NOMO-1 (cell line): ENCODE measurements around the gene PSD4.

ENCODE experiments used
- DNase-seq, 2 experiments: peaks; one replicate each; lab custom pipeline; 2025; ENCODE audit not compliant: unreplicated experiment in 2 of 2; lab: John Stamatoyannopoulos, UW

The PSD4 gene

DNA sequence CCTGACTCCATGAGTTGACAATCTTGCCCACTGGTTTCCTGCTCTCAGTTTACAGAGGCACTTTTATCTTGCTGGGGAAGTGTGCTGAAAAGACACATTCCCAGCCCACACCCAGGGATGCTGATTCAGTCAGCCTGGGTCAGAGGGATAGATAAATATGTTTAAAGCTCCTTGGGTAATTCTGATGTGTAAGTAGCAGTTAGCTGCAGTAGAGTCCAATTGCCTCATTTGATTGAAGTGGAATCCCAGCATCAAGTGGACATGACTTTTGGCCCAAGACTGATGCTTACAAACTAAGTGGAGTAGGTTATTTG lies 29.4 kb downstream of the PSD4 start:
- DNase-seq: no peak

DNA sequence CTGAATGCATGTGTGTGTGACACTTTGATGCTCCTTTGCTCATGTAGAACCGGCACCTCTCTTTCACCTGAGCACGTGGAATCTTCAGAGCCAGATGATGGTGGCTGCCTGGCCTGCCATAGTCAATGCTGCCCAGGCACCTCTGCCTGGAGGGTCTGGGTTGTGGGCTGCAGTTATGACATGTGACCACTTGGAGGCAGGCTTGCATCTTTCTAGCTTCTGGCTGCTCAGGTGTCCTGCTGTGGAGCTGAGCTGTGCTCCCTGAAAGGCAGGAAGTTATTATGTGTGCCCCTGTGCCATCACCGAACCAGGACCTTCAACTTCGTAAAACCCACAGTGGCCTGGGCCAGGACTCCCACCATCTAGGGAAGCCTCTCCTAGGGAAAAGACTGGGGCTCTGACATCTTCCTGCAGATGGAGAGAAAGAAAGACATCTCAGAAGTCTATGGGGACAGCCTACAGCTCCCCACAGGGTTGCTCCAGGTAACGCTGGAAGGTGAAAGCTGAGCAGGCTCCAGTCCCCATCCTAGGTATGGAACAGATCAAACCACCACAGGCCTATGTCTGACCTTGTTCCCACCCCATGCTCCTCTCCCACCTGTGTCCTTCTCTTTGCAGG lies 30.2 kb downstream of the PSD4 start:
- peak; percentile 47 to 51 for DNase-seq

DNA sequence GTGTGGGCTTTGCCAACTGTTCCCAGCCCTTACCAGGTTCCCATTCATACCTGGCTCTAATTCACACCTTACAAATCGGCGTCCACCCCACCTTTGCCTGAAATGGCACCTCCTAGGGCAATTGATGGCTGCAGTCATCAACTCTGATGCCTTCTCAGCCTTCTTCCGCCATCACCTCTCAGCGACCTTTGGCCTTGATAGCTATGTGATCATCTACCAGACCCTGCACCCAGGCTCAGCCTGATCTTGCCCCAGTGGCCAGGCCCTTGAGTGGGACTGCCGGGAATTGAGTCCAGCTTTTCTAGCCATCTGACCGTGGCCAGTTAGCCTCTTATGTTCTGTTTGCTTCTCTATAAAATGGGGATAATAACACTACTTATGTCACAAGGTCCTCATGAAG lies 32.5 kb downstream of the PSD4 start:
- DNase-seq: no peak

DNA sequence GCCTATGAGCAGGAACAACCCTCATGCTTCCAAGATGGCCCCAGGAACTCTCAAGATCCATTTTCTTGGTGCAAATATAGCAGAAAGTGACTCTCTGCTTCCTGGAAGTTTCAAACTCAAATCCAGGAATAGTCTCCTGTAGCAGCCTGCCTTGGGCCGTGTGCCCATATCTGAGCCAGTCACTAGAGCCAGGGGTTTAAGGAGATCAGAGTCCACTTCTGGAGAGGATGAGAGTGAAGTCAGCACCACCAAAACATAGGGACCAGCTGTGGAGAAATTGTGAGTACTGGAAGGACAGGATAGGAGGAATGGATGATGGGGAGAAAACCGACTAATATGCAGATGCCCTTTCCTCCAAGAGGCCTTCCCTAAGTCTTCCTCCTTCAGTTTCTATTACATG lies 33.2 kb downstream of the PSD4 start:
- DNase-seq: no peak

DNA sequence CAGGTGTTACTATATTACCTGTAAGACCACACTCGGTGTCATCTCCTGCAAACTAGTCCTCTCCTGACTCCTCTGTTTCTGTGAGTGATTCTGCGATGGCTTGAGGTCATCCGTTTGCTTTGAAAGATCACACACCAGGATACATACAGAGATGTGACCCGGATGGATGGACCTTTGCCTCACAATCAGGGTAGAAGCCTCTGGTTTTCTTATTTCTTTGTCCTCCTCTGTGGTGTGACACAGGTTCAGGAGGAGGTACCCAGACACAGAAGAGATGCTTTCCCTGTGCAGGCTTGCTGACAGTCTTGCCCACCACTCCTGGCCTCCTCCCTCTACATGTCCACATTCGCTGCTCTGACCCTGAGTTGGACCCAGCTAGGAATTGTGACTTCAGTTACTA lies 34.6 kb downstream of the PSD4 start:
- DNase-seq: no peak

DNA sequence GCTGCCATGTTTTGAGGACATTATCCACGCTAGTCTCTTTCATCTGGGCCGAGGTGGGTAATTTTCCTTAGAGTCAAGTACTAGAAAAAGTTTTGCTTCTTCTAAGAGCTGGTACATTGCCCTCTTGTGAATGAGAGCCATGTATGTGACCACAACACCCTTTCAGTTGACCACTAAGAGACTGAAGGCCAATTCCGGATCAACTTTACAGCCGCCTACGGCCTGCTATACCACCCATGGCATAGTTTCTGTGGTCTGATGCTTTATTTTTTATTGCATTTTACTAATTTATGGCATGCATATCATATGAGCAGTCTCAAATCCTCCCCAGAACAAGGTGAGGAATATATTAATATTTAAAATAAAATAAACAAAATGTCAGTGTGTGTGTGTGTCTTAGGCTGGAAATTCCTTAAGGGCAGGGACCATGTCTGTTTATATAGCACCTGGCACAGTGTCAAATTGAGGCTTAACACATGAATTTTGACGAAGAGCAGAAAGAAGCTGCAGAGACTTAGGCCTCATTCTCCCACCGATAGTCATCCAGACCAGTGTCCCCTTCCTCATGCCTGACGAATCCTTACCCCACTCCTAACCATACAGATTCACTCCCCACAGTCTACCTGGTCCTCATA lies 35.4 kb downstream of the PSD4 start:
- DNase-seq: no peak

DNA sequence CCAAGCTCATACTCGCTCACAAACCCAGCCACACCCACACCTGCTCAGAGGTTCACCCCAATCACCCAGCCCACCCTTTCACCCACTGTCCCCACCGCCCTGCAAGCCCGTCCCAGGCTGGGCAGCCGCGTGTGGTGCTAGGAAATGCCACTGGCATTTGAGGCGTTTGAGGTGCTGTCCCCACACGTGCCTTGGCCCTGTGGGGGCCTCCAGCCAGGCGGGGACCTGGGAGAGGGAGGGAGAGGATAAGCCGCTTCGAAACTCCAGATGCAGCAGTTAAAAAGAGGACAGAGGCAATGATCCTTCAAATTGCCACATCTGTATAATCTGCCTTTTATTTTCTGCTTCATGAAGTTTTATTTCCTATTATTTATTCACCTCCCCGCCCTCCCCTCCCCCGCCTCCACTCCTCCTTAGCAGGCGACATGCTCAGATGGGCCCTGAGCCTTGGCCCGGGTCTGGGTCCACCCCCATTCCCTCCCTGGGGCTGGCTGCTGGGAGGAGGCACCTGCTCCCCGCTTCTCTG lies 35.9 kb downstream of the PSD4 start:
- no peak for DNase-seq

DNA sequence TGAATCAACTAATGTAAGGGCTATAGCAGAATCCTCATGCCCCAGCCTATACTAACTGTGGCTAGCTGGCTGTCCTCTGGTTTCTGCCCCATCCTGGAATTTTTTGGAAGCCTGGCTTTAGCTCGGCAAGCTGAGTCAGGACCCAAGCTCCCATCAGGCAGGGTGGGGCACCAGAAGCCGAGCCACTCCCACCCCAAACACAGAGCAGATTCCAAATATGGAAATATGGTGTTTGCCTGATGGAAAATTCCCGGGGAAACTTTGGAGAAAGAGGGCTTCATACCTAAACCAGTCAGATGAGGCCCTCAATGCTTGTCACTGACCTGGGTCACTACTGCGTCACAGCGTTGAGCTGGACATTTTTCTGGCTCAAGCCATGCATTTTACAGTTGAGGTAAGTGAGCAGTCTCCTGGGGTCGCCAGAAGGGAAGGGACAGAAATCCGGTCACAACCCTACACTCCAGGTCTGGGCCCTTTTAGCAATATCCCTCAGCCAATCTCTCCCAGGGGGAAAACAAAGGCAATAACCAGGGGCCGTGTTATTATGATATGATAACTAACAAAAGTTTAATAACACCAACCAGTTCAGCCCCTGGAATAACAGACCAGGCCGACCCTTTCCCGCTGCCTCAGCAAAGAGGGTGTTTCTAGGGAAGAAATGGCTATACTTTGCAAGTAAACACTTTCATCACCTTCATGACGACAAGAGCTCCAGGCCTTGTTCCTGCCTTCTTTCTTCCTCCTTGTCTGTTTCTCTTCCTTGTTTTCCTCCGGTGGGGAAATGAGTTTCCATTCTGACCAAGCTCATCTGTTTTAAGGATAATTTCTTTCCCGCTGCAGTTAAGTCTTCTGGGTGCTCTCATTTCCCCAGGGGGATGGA lies 37.7 kb downstream of the PSD4 start:
- no peak for DNase-seq

DNA sequence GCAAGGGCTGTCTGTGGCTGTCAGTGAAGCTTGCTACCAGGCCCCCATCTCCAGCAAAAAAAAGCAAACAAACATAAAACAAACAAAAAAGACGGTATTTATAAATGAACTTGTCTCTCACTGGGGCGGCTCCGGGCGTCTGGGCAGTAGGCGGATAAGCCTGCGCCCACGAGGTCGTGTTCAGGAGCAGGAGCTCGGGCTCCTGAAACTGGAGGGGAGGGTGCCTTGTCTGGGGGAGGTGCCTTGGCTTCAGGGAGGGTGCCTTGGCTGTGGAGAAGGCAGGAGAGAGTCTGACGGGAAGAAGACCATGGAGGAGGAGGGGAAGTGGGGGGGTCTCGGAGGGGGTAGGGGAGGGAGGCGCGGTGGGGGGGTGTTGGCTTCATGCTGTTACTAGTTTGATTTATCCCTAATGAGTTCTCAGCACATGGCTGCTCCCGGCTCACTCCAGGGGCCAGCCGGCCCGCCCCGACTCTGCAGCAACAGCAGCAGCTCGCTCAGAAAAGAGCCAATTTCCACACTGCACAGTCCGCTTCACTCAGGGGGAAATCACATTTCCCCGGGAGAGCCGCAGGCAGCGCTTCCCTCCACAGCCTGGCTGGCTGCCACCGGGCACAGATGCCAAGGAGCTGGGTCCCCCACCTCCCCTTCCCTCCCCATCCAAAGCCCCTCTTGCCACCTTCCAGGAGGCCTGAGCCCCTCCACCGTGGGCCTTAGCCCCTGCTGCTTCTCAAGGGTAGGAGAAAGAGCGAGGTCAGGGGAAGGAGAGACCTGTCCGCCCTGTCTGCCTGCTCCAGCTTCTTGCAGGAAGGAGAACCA lies 38.7 kb downstream of the PSD4 start:
- DNase-seq: no peak

DNA sequence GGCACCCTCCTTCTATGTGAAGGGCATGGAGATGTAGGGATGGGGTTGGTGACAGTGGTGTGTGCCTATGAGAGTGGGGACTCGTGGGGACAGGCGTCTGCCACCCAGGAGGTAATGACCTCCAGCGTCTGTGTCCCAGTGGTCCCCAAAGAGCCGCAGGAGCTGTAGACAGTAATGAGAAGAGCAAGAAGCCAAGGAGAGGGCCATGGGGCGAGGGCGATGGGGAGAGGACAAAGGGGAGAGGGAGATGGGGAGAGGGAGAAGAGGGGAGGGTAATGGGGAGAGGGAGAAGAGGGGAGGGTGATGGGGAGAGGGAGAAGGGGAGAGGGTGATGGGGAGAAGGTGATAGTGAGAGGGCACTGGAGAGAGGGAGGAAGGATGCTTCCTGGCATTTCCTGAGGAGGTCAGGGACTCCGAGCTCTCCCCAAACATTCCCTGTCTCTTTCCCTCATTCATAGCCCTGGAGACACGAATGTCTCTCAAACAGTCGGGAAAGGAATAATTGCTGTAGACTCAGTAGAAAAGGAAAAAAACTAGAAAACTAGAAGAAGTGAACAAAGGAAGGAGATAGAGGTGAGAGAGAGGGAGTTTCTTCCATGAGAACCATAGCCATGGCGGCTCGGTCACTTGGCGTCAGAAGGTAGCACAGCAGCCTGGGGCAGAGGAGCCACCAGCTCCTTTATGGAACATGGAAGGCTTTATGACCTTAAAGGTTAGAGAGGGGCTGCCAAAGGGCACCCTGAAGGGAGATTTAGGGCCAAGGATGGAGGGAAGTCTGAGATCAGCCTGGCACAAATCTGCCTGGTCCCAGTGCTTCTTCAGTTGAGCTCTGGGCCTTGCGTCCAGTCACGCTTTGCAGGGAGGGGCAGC lies 39.5 kb downstream of the PSD4 start:
- DNase-seq: no peak

DNA sequence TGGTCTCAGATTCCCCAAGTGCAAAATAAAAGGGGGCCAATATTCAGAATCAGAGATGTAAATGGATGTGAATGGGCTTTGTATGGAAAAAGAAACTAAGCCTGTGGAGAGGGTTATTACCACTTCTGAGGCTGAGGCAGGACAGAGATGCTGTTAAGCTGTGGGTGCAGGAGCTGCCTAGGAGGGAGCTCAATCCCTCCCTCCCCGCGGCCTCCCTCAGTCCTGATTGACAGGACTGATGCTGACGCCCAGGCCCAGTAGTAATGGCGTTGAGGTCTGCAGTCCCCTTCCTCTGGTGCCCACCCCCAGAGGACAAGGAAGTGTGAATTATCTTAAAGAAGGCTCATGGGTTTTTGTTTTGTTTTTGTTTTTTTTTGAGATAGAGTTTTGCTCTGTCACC lies 40.4 kb downstream of the PSD4 start:
- DNase-seq: no peak

DNA sequence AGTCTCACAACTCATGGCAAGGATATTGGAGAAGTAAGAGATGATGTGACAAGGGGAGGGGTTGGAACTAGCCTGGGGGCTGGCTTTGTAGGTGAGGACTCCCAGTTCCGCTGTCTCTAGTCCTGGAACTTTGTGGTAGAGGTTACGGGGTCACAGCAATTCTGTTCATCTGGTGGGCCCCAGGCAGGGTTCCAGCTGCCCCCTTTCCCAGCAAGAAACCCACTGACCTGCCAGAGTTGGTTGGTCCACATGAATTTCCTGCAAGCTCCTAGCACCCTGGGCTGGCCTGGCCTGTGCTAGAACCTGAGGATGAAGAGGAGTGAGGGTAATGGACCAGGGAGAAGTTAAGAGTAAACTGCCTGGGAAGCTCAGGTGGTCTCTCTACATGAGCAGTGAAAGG lies 41.3 kb downstream of the PSD4 start:
- DNase-seq: no peak

DNA sequence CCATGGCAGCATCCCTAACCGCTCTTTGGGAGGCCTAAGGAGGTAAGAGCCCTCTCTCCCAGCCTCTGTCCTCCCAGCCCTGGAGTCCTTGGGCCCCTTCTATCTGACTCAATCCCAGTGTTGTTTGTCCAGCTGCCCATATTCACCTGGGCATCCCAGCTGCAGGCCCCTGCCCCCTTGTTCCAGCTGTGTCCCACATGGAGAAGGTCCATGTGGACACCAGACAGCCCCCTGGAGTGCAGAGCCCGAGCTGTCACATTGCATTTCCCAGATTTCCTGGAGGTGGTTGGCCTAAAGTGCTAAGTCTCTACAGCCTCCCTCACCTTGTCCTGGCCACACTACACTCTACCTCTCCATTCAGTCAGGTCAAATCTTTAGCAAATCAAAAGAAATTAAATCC lies 42.5 kb downstream of the PSD4 start:
- DNase-seq: no peak

DNA sequence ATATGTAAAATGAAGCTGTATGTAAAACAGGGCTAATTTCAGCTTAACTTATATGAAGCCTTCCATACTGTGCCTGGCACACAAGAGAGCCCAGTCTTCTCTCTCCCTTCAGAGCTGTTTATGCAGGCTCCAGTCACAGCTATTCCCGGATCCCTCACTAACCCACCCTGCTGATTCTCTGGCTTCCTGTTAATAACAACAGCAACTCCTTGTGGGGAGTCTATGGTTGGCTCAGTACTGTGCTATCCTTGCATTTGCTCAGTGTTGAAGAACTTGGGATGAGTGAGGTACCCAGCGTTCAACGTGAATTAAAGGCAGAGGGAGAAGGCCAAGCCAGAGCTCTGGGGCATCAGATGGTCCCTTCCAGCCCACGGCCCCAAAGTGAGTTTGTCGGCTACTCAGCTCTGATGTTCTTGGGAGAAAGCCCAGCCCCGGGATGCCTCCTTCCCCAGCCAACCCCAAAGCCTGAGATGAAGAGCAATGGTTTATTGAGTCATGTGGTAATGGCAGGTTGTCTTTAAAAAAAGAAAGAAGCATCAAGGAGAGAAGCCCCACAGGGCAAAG lies 43.2 kb downstream of the PSD4 start:
- DNase-seq: no peak

DNA sequence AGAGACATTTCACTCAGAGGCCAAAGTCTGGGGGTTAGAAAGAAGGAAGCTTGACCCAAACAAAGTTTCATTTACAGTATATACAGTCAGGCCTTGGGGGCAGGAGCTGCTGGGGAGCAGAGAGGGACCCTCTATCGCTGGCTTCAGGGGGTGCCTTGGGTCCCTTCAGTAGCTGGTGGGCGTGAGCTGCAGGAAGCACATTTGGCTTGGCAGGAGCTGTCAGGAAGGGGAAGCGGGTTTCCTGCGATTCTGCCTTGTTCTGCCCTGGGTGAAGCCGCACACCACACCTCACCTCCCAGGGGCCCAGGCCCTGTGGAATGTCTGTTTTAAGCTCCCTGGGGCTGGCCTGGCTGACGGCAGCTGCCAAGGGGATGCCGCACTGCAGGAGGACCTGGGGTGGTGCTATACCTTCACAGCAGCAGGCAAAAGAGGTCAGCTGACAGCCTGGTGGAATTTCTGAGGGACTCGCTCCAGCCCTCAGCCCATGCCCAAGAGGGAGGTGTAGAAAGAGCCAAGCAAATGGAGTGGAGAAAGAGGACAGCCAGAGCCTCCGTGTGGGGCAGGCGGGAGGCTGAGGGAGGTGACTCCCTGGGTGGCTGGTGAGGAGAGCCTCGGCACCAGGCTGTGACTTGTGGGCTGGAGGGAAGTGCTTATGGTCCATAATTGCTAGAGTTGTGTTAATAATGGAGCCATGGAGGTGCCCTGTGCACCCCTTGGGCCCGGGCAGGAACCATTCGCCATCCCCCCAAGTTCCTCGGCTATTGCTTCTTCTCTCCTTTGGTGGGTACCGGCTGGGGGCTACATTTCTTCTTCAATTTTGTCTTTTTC lies 43.9 kb downstream of the PSD4 start:
- no peak for DNase-seq

DNA sequence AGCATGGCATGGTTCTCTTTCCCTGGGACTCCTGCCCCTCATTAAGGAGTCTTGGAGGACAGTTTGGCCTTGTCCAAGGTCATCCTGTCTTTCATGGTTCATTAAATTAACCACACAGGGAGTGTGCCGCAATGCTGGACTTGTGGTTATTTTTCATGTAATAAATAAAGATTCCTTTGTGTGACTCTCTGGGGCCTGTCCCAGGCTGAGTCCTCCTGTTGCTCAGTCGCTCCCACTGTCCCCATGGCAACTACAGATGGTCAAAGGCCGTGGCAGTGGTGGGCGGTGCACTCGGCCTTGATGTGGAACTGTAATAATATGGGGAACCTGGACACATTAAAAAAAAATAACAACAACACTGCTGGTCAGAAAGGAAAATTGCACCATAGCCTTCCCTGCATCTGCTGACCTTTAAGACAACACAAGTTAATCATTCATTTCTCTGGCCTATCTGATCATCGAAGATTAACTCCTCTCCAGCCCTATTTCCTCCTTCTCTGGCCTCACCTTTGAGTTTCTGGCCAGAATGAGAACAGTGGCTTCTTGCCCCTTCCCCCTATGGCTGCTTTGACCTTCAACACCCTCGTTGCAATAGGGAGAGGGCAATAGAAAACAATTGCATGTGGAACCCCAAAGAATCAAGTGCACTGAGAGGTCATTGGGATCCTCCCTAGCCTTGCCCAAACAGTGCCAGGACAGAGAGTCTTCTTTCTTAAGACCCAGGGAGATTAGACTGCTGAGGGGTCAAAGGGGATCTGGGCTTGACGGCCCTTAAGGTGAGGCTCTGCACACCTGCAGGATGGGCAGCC lies 44.7 kb downstream of the PSD4 start:
- DNase-seq: no peak

DNA sequence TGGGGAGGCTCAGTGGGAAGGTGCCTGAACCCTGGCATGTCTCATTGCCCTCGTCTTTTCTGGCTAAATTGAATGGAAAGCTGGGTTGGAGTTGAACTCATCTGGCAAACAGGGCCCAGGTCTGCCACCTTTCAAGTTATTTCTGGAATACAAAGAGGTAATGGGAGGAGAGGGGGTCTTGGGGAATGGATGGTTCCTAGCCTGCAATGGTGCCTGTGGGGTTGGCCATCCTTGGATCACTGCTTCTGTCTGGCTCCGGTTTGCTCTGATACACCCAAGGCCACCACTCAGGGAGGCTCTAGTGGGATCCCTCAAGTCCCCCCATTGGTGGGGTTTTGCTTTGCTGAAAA lies 45.3 kb downstream of the PSD4 start:
- no peak for DNase-seq

DNA sequence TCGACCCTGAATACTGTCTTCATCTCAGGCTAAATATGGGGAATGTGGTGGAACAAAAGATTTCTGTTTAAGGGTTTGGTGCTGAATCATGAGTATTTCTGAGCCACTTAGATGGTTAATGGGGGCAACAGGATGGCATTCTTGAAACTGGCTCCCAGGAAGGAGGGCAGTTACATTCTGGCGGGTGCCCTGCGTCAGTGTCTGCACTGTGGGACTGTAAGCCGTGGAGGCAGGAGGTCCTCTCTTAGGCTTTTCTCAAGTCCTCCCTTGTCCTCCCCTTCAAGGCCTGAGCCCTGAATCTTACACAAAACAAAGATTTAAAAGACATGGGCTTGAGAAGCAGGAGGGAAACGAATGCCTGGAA lies 45.7 kb downstream of the PSD4 start:
- no peak for DNase-seq
